Measurements from ENCODE around the gene SBNO2.
"Not testable (repeated sequence)": the region's sequence is repeated elsewhere in the genome, so short reads cannot be mapped to it uniquely, and the experiment has no call there.

SBNO2 gene

GRCh38 chr19:1132552-1133383 is 41.3 kb downstream of the SBNO2 start:
- no peak for DNase-seq

GRCh38 chr19:1131718-1132551 is 42.1 kb downstream of the SBNO2 start:
- no peak for DNase-seq

- DNase-seq, result no peak
Observed at GRCh38 chr19:1130771-1131717, 43.0 kb downstream of the SBNO2 start.

- no peak for DNase-seq
Observed at GRCh38 chr19:1129535-1129934, 44.5 kb downstream of the SBNO2 start.

- DNase-seq, result not testable (repeated sequence)
Observed at GRCh38 chr19:1129084-1129483, 45.0 kb downstream of the SBNO2 start.

- DNase-seq, result no peak
Observed at GRCh38 chr19:1128106-1128505, 46.0 kb downstream of the SBNO2 start.

- no peak for DNase-seq
Observed at GRCh38 chr19:1126984-1127760, 46.9 kb downstream of the SBNO2 start.

GRCh38 chr19:1125601-1126467 is 48.2 kb downstream of the SBNO2 start:
- DNase-seq, result no peak

GRCh38 chr19:1123885-1124677 is 50.0 kb downstream of the SBNO2 start:
- DNase-seq, result no peak

- DNase-seq, result no peak
Observed at GRCh38 chr19:1123381-1123780, 50.7 kb downstream of the SBNO2 start.

GRCh38 chr19:1122972-1123363 is 51.1 kb downstream of the SBNO2 start:
- DNase-seq, result no peak

GRCh38 chr19:1122021-1122971 is 51.8 kb downstream of the SBNO2 start:
- no peak for DNase-seq

GRCh38 chr19:1121395-1121794 is 52.7 kb downstream of the SBNO2 start:
- no peak for DNase-seq

- DNase-seq, result no peak
Observed at GRCh38 chr19:1119475-1120217, 54.4 kb downstream of the SBNO2 start.

- no peak for DNase-seq
Observed at GRCh38 chr19:1118999-1119398, 55.1 kb downstream of the SBNO2 start.

GRCh38 chr19:1117654-1118053 is 56.4 kb downstream of the SBNO2 start:
- DNase-seq, result no peak

- DNase-seq, result no peak
Observed at GRCh38 chr19:1116726-1117581, 57.1 kb downstream of the SBNO2 start.

All from NCI-H446 (cell line).